OCI-M2 (cell line): Measurements from ENCODE around the gene CALCOCO1.

ENCODE experiments used
- DNase-seq: peaks from one replicate; lab custom pipeline; 2025; ENCODE audit not compliant: unreplicated experiment; lab: John Stamatoyannopoulos, UW

The CALCOCO1 gene

DNA sequence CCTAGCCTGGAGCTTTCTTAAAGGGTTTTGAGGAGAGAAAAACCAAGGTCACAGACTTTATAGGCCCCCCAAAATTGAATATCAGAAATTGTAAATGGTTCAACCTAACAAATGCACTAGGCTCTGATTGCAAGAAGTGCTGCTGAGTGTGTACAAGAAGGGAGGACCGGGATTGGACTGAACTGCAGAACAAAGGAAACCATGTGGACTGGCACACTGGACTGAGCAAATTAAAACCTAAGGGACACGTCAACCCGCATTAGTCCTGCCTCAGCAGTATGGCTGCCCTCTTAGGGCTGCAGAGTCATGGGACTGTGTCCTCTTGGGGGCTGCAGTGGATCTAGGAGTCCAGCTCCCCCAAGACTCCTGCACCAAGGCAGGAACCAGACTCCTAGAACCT lies 25.4 kb upstream of the CALCOCO1 start:
- DNase-seq = no peak

DNA sequence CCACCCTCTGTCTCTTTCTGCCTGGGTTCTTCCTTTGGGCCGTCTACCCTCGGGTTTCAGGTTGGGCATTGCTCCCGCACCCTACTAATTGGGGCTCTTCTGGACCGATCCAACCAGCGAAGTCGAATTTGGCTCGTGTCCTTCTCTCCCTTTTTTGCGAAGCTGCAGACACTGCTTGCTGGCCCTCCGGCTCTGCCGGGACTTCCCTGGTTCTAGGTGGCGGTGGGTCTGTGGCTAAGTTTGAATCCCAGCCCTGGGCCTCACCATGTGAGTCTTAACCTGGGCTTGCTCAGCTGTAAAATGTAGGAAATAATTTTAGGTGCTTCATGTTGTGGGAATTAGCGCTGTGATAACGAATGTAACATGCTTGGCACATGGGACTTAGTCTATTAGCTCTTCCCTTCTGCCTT lies 24.9 kb upstream of the CALCOCO1 start:
- no peak for DNase-seq

DNA sequence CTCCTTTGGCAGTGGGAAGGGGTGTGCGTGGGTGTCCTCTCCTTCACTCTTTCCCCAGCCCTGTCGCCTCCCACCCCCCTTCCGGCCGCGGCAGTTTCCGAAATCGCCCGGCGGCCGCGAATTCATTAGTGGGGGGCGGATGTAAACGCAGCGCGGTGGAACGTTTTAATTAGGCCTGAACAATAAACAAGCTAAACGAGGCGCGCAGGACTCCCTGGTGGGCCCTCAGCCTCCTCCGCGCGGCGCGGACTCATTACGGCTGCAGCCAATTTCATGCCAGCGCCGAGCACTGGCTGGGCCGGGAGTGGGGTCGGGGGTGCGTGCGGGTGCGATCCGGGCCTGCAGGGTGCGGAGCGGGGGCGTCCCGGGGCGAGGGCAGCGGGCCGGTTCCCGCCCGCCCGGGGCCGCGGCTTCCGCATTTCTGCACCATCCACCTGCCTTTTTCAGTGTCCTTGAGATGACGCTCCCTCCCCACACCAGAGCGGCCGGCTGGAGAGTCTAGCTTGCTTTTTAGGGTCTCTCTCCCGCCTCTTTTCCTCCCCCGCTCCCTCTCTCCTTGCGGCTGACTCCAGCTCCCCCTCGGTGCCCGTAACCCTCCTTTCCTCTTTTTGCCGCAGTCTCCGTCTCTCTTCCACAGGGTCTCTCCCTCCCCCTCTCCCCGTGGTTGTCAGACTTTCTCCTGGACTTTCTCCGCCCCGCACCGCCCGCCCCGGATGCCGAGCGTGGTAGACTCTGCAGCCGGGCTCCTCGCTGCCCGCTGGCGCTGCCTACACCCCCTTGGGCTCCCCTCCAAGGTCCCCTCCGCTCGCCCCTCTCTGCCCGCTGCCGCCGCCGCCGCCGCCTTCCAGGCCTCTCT lies 24.3 kb upstream of the CALCOCO1 start, which contains the start of gene CISTR:
Gene CISTR, minus strand, starts transcription at position 644 of the 856 bp plus-strand sequence.
- no peak for DNase-seq

DNA sequence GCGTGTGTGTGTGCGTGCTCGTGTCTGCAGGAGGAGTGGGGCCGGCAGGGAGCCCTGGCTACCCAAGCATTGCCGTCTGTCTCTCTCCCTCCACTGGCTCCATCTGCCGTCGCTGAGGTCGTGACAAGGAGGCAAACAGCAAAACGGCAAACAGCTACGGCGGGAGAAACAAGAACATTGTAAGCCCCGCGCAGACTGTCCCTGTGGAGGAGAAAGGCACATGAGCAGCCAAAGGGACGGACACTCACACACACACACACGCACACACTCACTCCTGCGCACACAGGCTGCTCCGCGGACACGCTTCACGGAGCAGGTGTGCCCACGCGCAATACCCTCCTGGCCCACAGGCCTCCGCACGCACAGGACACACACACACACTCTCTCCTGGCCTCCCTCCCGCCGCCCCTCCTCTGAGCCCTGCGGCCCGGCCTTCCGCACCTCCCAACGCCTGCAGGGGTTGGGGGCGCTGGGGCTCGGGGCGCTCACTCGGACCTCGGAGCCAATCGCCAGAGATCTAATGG lies 23.6 kb upstream of the CALCOCO1 start:
- DNase-seq = no peak

DNA sequence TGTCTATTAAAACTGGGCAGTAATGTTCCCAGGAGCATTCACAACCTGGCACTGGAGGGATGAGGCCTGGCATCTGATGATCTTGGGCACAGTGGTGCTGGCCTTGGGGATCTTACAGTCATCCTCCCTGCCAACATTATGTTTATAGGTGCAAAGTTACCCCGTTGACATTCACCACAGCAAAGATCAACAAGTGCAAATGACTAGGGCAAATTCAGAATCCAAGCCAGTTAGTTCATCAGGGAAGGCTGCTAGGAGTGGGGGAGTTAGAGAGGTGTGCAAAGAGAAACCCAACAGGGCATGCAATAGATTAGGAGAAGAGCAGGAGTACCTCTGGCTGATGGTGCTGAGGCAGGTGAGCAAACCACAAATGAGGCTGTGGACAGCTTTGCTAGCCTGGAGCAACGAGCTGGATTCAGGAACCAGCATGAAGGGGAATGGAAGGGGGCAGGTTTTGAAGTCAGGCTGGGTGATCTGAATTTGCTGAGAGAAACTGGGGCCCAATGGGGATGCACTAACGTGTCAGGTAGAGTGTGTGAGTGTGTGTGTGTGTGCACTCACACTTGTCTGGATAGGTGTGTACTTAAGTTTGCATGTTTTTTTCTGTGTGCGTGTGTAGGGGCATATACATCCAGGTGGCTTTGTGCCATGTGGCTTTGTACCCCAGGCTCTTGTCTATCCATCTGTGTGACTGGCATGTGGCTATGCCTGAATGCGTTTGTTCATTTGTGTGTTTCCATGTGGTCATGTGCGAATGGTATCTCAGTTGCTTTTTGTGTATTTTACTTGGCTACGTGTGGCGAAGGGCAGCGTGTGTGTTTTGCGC lies 22.9 kb upstream of the CALCOCO1 start:
- no peak for DNase-seq

DNA sequence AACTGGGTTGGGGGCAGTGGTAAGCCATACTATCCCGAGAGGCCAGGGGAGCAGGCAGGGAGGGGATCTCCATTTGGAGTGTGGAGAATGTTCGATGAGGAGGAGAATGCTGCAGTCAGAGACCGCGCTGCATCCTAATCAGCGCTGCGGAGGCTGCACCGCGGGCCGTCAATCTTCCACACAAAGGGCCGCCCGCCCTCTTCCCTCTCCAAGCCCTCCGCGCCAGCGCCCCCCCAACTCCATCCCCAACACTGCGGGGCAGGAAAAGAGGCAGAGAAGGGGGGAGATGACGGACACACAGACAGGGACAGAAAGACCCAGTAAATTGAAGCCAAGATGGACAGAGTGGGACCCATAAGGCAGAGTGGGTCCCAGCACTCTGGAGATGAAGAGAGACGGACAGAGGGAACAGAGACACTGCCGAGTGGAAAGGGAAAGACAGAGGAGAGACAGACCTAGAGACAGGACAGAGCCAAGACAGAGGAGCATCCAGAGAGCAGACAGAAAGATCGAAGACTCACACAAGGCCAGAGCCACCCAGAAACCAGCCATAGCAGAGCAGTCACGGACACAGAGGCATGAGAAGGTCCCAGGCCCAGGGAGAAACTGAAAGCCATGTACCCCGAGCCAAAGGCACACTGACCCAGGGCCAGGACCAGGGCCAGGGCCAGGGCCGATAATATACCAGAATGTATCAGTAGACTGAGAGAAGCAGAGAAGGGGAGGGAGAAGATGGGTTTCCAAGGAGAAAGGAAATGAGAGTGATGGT lies 21.0 kb upstream of the CALCOCO1 start:
- no peak for DNase-seq

DNA sequence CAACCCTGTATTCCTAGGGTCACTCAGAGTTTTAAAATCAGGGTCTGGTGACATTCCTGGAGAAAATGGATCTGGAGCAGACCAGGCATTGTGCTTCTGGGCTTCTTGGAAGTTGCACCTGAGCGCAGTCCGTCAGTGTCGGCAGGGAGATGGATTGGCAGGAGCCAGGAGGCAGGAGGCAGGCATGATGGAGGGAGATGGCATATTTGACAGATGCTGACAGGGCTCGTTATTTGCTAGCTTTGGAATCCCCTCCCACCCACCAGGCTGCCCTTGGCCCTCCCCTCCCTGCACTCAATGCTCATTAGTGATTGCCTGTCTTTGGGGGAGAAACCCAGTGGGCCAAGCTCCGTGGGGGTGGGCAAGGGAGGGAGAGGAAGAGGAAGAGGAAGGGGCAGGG lies 19.8 kb upstream of the CALCOCO1 start:
- no peak for DNase-seq

DNA sequence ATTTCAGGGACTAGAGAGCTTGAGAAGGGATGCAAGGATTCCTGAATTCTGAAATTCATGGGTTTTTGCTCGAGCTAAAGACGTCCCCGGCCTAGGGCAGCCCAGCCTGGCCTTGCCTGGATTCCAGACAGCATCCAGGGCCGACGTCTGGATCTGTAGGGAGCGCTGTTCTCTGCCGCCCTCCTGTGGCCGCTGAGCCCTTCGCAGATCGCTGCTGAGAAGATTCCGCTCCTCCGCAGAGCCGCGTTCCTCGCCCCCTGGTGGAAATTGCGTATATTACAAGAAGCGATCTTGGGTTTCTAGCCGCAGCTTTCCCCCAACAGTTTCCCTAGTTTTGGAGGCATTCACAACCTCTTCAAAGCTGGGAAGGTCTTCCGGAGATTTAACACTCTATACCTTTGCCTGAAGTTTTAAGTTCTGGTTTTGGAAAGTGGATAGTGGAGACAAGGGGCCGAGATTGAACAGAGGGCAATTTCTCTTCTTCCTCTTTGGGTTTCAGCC lies 19.4 kb upstream of the CALCOCO1 start:
- DNase-seq = peak; percentile 27

DNA sequence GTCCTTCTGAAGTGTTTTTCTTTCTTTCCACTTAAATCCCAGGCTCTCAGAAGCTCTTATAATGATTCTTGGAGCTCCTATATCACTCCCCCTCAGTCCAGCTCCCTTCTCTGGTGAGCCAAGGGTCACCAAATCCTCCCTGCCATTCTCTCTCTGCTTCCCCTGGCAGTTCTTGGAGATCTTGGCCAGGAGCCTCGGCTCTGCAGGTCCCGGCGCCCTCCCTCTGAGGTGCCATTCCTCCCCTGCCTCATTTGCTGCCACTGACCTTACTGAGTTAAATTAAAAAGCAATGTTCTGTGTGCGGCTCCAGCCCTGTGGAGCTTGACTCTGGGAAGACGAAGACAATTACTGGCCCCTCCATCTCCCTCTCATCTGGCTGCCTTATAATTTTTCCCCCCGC lies 17.5 kb upstream of the CALCOCO1 start:
- DNase-seq = no peak

DNA sequence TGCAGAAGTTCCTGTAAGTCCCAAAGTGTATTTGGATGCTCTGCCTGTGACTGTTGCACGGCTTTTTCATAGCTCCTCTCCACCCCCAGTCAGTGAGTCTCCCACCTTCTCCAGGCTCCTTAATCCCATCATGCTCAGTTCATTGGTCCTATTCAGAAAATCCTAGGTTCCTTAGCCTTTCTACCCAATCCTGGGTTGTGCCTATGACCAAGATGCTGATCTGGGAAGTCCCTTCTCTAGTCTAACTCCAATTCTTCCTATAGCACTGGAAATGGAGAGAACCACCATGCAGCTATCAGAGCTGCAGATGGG lies 16.8 kb upstream of the CALCOCO1 start:
- DNase-seq = no peak

DNA sequence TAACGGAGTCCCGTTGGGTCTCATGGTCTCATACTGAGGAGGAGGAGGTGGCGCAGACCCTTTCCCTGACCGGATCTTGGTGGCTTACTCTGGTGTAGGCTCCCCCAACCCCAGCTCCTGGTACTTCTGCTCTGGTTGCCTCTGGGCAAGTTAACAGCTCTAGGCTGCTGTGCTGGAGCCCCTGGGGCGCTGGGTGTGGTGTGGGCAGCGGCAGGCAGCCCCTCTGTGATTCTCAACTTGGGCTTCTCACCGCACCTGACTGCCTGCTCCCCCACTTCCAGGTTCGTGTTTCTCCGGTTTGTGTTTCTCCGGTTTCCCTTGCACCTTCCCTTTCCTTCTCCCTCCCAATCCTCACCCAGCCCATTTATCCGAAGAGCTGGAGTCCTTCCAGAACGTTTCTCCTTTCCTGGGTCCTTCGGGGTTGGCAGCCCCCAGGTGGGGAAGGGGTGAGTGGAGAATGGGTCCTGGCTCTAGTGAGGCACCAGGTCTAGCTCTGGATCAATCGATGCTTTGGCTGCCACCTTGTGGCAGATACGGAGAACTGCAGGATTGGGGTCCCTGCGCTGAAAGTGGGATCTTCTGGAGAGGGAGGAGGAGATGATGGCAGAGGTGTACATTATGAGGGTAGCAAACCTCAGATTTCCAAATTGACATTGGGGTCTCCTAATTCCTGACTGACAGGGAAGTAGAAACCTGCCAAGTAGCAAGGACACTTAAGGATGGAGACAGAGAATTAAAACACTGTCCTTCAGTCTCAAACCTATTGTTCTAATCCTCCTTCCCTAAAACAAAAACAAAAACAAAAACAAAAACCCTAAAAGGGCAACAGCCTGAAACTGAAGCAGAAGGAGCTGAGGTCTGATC lies 16.2 kb upstream of the CALCOCO1 start:
- DNase-seq = peak; percentile 43

DNA sequence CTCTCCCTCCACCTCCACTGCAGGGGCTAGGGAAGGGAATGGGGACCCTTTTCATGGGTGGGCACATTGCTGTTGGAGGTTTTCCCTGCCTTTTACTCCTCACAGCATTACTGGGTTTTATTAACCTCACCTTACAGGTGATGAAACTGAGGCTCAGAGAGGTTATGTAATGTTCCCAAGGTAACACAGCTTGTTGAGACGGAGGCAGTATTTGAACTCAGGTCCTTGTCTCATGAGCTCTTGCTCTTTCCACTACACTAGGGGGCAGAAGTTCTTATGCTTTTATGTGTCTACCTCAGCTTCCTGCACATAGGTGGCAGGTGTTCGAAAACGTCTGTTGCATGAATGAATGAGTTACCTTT lies 12.9 kb upstream of the CALCOCO1 start:
- DNase-seq = no peak

DNA sequence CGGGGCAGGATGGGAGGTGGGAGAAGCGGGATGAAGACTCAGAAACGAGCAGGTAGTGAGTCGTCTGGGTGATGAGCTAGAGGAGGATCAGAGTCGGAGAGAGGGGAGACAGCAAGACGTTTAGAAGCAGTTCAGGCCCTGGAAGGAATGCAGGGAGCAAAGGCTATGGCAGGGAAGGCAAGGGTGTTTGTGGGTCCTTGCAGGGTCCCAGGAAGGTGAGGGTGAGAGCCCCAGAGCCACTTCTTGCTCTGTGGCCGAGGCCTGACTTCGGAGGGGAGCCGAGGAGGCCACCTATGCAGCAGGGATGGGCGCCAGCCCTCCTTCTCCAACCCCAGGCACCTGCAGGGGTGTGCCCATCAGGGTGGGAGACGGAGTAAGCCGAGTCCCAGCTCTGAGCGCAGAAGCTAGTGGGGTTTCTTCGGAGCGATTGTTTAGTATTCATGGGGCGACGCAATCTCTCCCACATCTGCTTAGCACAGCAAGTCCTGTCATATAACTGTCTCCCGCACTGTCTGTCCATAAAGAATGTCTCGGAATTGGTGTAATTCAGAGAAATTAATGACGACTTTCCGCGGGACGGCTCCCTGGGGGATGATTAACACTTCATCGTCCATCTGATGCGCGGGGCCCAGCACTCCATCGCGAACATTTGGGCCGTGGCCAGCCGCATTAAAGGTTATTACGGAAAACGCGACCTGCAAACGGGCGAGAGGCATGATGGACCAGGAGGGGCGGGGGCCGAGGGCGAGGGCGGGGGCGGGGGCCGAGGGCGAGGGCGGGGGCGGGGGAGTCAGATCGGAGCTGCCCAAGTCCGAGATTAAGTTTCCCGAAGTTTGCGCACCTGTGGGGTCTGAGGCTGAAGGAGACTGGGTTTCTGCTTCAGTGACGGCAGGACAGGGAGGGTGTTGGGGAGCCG lies 12.2 kb upstream of the CALCOCO1 start:
- no peak for DNase-seq

DNA sequence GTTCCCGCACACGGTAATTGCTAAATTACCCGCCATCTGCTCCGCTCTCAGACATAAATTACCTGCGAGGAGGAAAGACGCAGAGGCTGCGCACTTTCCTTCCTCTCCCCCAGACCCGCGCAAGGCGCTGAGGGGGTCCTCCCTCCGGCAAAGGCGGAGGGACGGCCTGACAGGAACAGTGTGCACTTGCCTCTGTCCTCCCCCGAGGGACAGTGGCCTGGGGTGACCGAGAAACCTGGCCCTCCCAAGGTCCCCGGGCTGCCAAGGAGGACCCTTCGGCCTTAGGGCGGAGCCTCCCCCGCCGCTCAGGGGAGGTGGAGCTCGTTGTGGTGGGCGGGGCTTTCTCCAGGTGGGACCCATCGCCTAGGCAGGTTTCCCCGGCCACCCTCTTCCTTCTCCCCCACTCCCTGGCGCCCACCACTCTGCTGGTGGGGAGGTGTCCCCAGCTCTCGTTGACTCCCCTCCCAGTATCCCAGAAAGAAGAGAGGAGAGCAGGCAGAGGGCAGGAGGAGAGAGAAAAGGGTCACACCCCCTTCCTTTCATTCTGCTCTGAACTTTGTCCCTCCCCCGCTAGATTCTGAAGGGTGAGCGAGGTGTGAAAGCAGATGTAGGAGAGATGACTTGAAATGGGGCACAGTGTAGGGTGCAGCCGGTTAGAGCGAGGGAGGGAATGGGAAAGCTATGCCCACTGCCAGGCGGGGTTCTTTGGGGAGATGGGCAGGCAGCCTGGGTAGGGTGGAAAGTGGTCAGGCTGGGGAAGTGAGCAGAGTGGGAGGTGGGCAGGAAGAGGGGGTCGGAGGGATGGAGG lies 11.4 kb upstream of the CALCOCO1 start:
- no peak for DNase-seq

DNA sequence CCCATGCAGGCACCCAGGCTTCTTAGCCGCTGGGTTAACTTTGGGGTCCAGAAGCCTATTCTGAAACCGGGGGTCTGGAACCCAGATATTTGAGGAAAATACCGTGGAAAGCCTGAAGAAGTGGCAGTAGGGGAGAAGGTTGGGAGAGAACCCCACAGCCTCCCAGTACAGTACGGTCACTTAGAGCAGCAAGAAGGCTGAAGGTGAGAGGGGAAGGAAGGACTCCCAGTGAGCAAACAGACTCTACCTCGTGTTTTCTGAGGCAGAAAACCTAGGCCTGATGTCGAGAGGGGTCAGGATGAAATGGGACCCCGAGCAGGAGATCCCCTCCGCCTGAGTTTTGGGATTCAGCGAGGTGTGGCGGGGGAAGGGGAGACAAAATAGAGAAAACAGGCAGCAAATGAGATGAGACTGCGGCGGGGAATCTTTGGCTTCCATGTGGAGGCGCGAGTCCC lies 10.7 kb upstream of the CALCOCO1 start:
- no peak for DNase-seq

DNA sequence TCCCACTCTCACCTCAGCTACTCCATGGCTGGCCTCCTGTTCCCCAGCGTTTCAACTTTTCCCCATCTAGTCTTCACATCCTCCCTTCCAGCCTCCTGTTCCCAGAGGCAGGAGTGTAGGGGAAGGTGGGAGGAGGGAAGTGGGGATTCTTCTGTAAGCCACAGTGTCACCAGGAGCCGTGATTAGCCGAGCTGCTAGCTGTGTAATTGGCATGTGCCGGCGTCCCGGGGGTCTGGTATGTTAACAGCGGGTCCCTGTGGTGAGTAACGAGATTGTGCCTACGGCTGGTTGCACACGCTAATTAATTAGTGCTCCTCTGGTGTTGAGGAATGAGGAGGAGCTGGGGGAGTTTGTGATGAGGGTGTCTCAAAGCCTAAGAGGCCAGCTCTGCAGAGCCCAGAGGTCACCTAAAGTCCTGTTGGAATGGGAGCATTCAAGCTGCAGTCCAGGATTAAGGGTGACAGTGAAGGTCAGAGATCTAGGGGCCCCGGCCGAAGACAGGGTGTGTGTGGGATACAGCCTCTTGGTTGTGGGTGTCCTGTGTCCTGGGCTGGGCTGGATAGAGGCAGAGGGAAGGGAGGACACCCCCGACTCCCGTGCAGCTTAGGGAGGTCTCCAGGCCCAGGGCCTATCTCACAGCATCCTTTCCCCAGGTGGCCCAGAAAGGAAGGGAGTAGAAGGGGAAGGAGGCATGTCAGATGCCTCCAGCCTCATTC lies 10.0 kb upstream of the CALCOCO1 start:
- DNase-seq = no peak

DNA sequence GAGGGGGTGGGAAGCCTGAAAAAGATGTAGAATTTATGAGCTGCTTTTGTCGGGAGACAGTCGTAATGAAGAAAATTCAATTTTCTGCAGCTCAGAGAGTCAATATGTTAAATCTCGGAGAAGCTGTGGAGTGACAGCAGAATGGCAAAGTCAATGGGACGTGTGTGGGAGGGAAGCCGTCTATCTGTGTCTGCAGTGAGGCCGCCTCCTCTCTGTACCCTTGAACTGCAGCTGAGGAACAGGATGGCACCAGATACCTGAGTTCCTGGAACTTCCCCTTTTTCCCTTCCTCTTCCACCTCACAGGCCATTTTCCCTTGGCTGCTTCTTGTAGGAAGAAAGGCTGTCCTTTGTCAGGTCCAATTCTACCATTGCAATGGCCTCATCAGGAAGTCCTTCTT lies 9.3 kb upstream of the CALCOCO1 start:
- no peak for DNase-seq

DNA sequence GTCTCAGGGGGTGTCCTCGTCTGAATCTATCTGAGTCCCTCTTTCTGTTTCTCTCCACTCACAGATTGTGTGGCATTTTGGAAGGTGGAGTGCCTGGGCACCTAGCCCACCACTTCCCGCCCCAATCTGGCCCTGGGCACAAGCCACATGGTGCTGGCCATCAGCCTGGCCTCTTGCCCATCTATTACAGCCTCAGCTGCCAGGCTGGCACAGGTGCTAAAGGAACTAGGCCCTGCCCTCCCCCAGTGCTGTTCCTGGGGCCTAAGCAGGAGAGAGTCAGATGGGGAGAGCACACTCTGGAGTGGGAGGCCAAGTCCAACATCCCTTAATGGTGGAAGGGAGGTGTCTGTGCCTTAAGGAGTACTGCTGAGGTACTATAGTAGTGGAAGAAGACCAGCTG lies 8.3 kb upstream of the CALCOCO1 start:
- no peak for DNase-seq
